ENCODE results near the gene PTPRD. TPM values are rescaled to one million over a fixed set of nuclear protein-coding genes. Genes with fewer than 3 reads are reported as not detected.

The PTPRD gene
- total and polyA plus RNA-seq, 4 donors: 97.4 to 229 (median 161) TPM

- no peaks in the 10 kb centered on the region for H3K27me3 ChIP-seq (ENCODE audit: control insufficient read depth, insufficient read depth, low read length)
- no peak overlapping the region for H3K4me3 ChIP-seq (ENCODE audit: low read depth, low read length)
- H3K9me3 ChIP-seq (ENCODE audit: control insufficient read depth, insufficient read depth, low read length): no peaks in the 10 kb centered on the region
- H3K4me1 ChIP-seq (ENCODE audit: control insufficient read depth, insufficient read depth, low read length): no peaks in the 10 kb centered on the region
- no peak overlapping the region for H3K27ac ChIP-seq (ENCODE audit: low read depth, low read length)
- H3K36me3 ChIP-seq (ENCODE audit: control insufficient read depth, insufficient read depth, low read length): no peaks in the 10 kb centered on the region
- DNase-seq (ENCODE audit: low read depth in 4 of 6, low spot score in 6 of 6): no peak
Measured at GRCh38 chr9:10237584-10237983, 375.2 kb downstream of the PTPRD start.

GRCh38 chr9:10236161-10236560 is 376.6 kb downstream of the PTPRD start:
- 40% methylated on average over 1 of the region's 2 CpGs for WGBS (ENCODE audit: insufficient coverage)
- no peak overlapping the region for H3K27ac ChIP-seq (ENCODE audit: low read depth, low read length)
- peak in 1 of 6 donors; percentile 56 for DNase-seq (ENCODE audit: low read depth in 4 of 6, low spot score in 6 of 6)

GRCh38 chr9:10235376-10235775 is 377.4 kb downstream of the PTPRD start:
- no peaks in the 10 kb centered on the region for H3K9me3 ChIP-seq (ENCODE audit: control insufficient read depth, insufficient read depth, low read length)
- no peaks in the 10 kb centered on the region for H3K27me3 ChIP-seq (ENCODE audit: control insufficient read depth, insufficient read depth, low read length)
- peak in 1 of 6 donors; percentile 72 for DNase-seq (ENCODE audit: low read depth in 4 of 6, low spot score in 6 of 6)
- no peaks in the 10 kb centered on the region for H3K4me1 ChIP-seq (ENCODE audit: control insufficient read depth, insufficient read depth, low read length)
- H3K4me3 ChIP-seq (ENCODE audit: low read depth, low read length): no peak overlapping the region
- WGBS (ENCODE audit: insufficient coverage): no CpG with 5 or more reads among the region's 5 CpGs
- H3K27ac ChIP-seq (ENCODE audit: low read depth, low read length): no peak overlapping the region
- no peaks in the 10 kb centered on the region for H3K36me3 ChIP-seq (ENCODE audit: control insufficient read depth, insufficient read depth, low read length)

More at GRCh38 chr9:10236161-10236560, 376.6 kb downstream of the PTPRD start:
- H3K4me1 ChIP-seq (ENCODE audit: control insufficient read depth, insufficient read depth, low read length): no peaks in the 10 kb centered on the region
- H3K9me3 ChIP-seq (ENCODE audit: control insufficient read depth, insufficient read depth, low read length): no peaks in the 10 kb centered on the region
- no peaks in the 10 kb centered on the region for H3K36me3 ChIP-seq (ENCODE audit: control insufficient read depth, insufficient read depth, low read length)
- H3K27me3 ChIP-seq (ENCODE audit: control insufficient read depth, insufficient read depth, low read length): no peaks in the 10 kb centered on the region
- no peak overlapping the region for H3K4me3 ChIP-seq (ENCODE audit: low read depth, low read length)

GRCh38 chr9:10232352-10232930 is 380.4 kb downstream of the PTPRD start:
- no CpG with 5 or more reads among the region's 3 CpGs for WGBS (ENCODE audit: insufficient coverage)
- H3K9me3 ChIP-seq (ENCODE audit: control insufficient read depth, insufficient read depth, low read length): no peaks in the 10 kb centered on the region
- H3K36me3 ChIP-seq (ENCODE audit: control insufficient read depth, insufficient read depth, low read length): no peaks in the 10 kb centered on the region
- H3K4me3 ChIP-seq (ENCODE audit: low read depth, low read length): no peak overlapping the region
- H3K27me3 ChIP-seq (ENCODE audit: control insufficient read depth, insufficient read depth, low read length): no peaks in the 10 kb centered on the region
- peak in 2 of 6 donors; percentile 54 to 79 for DNase-seq (ENCODE audit: low read depth in 4 of 6, low spot score in 6 of 6)
- H3K27ac ChIP-seq (ENCODE audit: low read depth, low read length): no peak overlapping the region
- no peaks in the 10 kb centered on the region for H3K4me1 ChIP-seq (ENCODE audit: control insufficient read depth, insufficient read depth, low read length)

- no peaks in the 10 kb centered on the region for H3K9me3 ChIP-seq (ENCODE audit: control insufficient read depth, insufficient read depth, low read length)
- DNase-seq (ENCODE audit: low read depth in 4 of 6, low spot score in 6 of 6): no peak
- no peaks in the 10 kb centered on the region for H3K27me3 ChIP-seq (ENCODE audit: control insufficient read depth, insufficient read depth, low read length)
- H3K4me3 ChIP-seq (ENCODE audit: low read depth, low read length): no peak overlapping the region
- H3K4me1 ChIP-seq (ENCODE audit: control insufficient read depth, insufficient read depth, low read length): no peaks in the 10 kb centered on the region
- WGBS (ENCODE audit: insufficient coverage): no CpG with 5 or more reads among the region's 2 CpGs
- H3K36me3 ChIP-seq (ENCODE audit: control insufficient read depth, insufficient read depth, low read length): no peaks in the 10 kb centered on the region
- no peak overlapping the region for H3K27ac ChIP-seq (ENCODE audit: low read depth, low read length)
Measured at GRCh38 chr9:10230512-10230911, 382.3 kb downstream of the PTPRD start.

- Histone ChIP-seq H3K9me3 (ENCODE audit: control insufficient read depth, insufficient read depth, low read length) (no peaks in the 10 kb centered on the region), H3K4me3 (ENCODE audit: low read depth, low read length) (no peak overlapping the region), H3K27me3 (ENCODE audit: control insufficient read depth, insufficient read depth, low read length) (no peaks in the 10 kb centered on the region), H3K27ac (ENCODE audit: low read depth, low read length) (no peak overlapping the region), H3K36me3 (ENCODE audit: control insufficient read depth, insufficient read depth, low read length) (no peaks in the 10 kb centered on the region), H3K4me1 (ENCODE audit: control insufficient read depth, insufficient read depth, low read length) (no peaks in the 10 kb centered on the region)
- DNase-seq (ENCODE audit: low read depth in 4 of 6, low spot score in 6 of 6): no peak
- no CpG with 5 or more reads among the region's 1 CpG for WGBS (ENCODE audit: insufficient coverage)
Measured at GRCh38 chr9:10228082-10228481, 384.7 kb downstream of the PTPRD start.

- H3K4me3 ChIP-seq (ENCODE audit: low read depth, low read length): no peak overlapping the region
- H3K36me3 ChIP-seq (ENCODE audit: control insufficient read depth, insufficient read depth, low read length): no peaks in the 10 kb centered on the region
- H3K9me3 ChIP-seq (ENCODE audit: control insufficient read depth, insufficient read depth, low read length): no peaks in the 10 kb centered on the region
- H3K27me3 ChIP-seq (ENCODE audit: control insufficient read depth, insufficient read depth, low read length): no peaks in the 10 kb centered on the region
- H3K4me1 ChIP-seq (ENCODE audit: control insufficient read depth, insufficient read depth, low read length): no peaks in the 10 kb centered on the region
- H3K27ac ChIP-seq (ENCODE audit: low read depth, low read length): no peak overlapping the region
- no CpG with 5 or more reads among the region's 4 CpGs for WGBS (ENCODE audit: insufficient coverage)
- no peak for DNase-seq (ENCODE audit: low read depth in 4 of 6, low spot score in 6 of 6)
Measured at GRCh38 chr9:10226996-10227395, 385.8 kb downstream of the PTPRD start.

- H3K36me3 ChIP-seq (ENCODE audit: control insufficient read depth, insufficient read depth, low read length): no peaks in the 10 kb centered on the region
- H3K27me3 ChIP-seq (ENCODE audit: control insufficient read depth, insufficient read depth, low read length): no peaks in the 10 kb centered on the region
- no CpG with 5 or more reads among the region's 3 CpGs for WGBS (ENCODE audit: insufficient coverage)
- H3K27ac ChIP-seq (ENCODE audit: low read depth, low read length): no peak overlapping the region
- no peaks in the 10 kb centered on the region for H3K9me3 ChIP-seq (ENCODE audit: control insufficient read depth, insufficient read depth, low read length)
- DNase-seq (ENCODE audit: low read depth in 4 of 6, low spot score in 6 of 6): no peak
- no peak overlapping the region for H3K4me3 ChIP-seq (ENCODE audit: low read depth, low read length)
- no peaks in the 10 kb centered on the region for H3K4me1 ChIP-seq (ENCODE audit: control insufficient read depth, insufficient read depth, low read length)
Measured at GRCh38 chr9:10212702-10213101, 400.1 kb downstream of the PTPRD start.

- peak overlapping the region; percentile 45 for H3K4me3 ChIP-seq (ENCODE audit: low read depth, low read length)
- H3K27ac ChIP-seq (ENCODE audit: low read depth, low read length): no peak overlapping the region
- no peaks in the 10 kb centered on the region for H3K36me3 ChIP-seq (ENCODE audit: control insufficient read depth, insufficient read depth, low read length)
Measured at GRCh38 chr9:10208691-10209069, 404.1 kb downstream of the PTPRD start.

GRCh38 chr9:10204276-10204675 is 408.5 kb downstream of the PTPRD start:
- Histone ChIP-seq H3K27me3 (ENCODE audit: control insufficient read depth, insufficient read depth, low read length) (no peaks in the 10 kb centered on the region), H3K27ac (ENCODE audit: low read depth, low read length) (no peak overlapping the region)
- no CpG with 5 or more reads among the region's 1 CpG for WGBS (ENCODE audit: insufficient coverage)

More at GRCh38 chr9:10208691-10209069, 404.1 kb downstream of the PTPRD start:
- no CpG with 5 or more reads among the region's 3 CpGs for WGBS (ENCODE audit: insufficient coverage)
- H3K9me3 ChIP-seq (ENCODE audit: control insufficient read depth, insufficient read depth, low read length): no peaks in the 10 kb centered on the region
- H3K27me3 ChIP-seq (ENCODE audit: control insufficient read depth, insufficient read depth, low read length): no peaks in the 10 kb centered on the region
- DNase-seq (ENCODE audit: low read depth in 4 of 6, low spot score in 6 of 6): no peak
- no peaks in the 10 kb centered on the region for H3K4me1 ChIP-seq (ENCODE audit: control insufficient read depth, insufficient read depth, low read length)

More at GRCh38 chr9:10204276-10204675, 408.5 kb downstream of the PTPRD start:
- Histone ChIP-seq H3K9me3 (ENCODE audit: control insufficient read depth, insufficient read depth, low read length) (no peaks in the 10 kb centered on the region), H3K4me1 (ENCODE audit: control insufficient read depth, insufficient read depth, low read length) (no peaks in the 10 kb centered on the region), H3K4me3 (ENCODE audit: low read depth, low read length) (no peak overlapping the region), H3K36me3 (ENCODE audit: control insufficient read depth, insufficient read depth, low read length) (no peaks in the 10 kb centered on the region)
- no peak for DNase-seq (ENCODE audit: low read depth in 4 of 6, low spot score in 6 of 6)

Measured in spinal cord (tissue), 10 donors.